Natural killer cell (primary cell): ENCODE measurements around the gene VPS37B. TPM values are rescaled to one million over a fixed set of nuclear protein-coding genes. Genes with fewer than 3 reads are reported as not detected.

ENCODE experiments used
- ATAC-seq, 3 donors: fragments of 150-1000 bp in 2 of 3; fragments of 200-7000 bp in 1 of 3; cut with Tn5 transposase; 1 replicate in 1 of 3; 2 replicates in 2 of 3; pipeline ENCODE4 v1.10.0; 2021; ENCODE audit warnings: mild to moderate bottlenecking in 2 of 3, moderate library complexity in 2 of 3
- DNase-seq, 2 donors: peaks; one replicate each; pipeline versions ENCODE4 v3.0.0 to v3.0.0-alpha.2; 2013 to 2021; ENCODE audit warnings: mixed read lengths in 1 of 2
- H3K27ac ChIP-seq: one replicate; pipeline ENCODE4 v1.5.1; 2013; ENCODE audit warnings: mild to moderate bottlenecking, low read length
- H3K27me3 ChIP-seq: one replicate; pipeline ENCODE4 v1.6.1; 2013; ENCODE audit warnings: low read length; ENCODE audit not compliant: control insufficient read depth, insufficient read depth
- H3K36me3 ChIP-seq: one replicate; pipeline ENCODE4 v1.6.1; 2013; ENCODE audit warnings: low read length; ENCODE audit not compliant: control insufficient read depth, insufficient read depth
- H3K4me1 ChIP-seq: one replicate; pipeline ENCODE4 v1.6.1; 2013; ENCODE audit warnings: low read length; ENCODE audit not compliant: control insufficient read depth, insufficient read depth
- H3K4me3 ChIP-seq: one replicate; pipeline ENCODE4 v1.5.1; 2013; ENCODE audit warnings: low read length
- H3K9me3 ChIP-seq: one replicate; pipeline ENCODE4 v1.6.1; 2013; ENCODE audit warnings: low read length; ENCODE audit not compliant: control insufficient read depth, insufficient read depth
- H3K27ac Mint-ChIP-seq, 2 donors: one replicate each; pipeline ENCODE4 v1.8.0; 2022; ENCODE audit warnings: mild to moderate bottlenecking in 2 of 2, mixed read lengths in 2 of 2, moderate library complexity in 1 of 2
- H3K27me3 Mint-ChIP-seq, 2 donors: one replicate each; pipeline ENCODE4 v1.8.0; 2022; ENCODE audit warnings: low read depth in 2 of 2, mixed read lengths in 2 of 2
- H3K36me3 Mint-ChIP-seq: one replicate; pipeline ENCODE4 v1.8.0; 2022; ENCODE audit warnings: mixed read lengths
- H3K4me1 Mint-ChIP-seq, 2 donors: one replicate each; pipeline ENCODE4 v1.8.0; 2022; ENCODE audit warnings: mixed read lengths in 2 of 2
- H3K4me3 Mint-ChIP-seq: one replicate; pipeline ENCODE4 v1.8.0; 2022; ENCODE audit warnings: mild to moderate bottlenecking, moderate library complexity, mixed read lengths
- H3K9me3 Mint-ChIP-seq, 2 donors: one replicate each; pipeline ENCODE4 v1.8.0; 2022; ENCODE audit warnings: mixed read lengths in 2 of 2
- WGBS: methylation state at CpG from one replicate; pipeline ENCODE4 v1.1.7; 2013; ENCODE audit warnings: missing lambda C conversion rate; ENCODE audit not compliant: insufficient coverage; 5-methylcytosine and 5-hydroxymethylcytosine counted together
- intact Hi-C: fragments of 100-400 bp; cut with micrococcal nuclease; formaldehyde crosslinking; loops from one replicate; pipeline ENCODE4 v1.14.2; 2022
- total RNA-seq, 4 donors: library from RNA; stranded (reverse); fragments of 120-200 nt in 1 of 4; gene quantifications; one replicate each; pipeline versions ENCODE4 v1.2.3 to v1.2.4, GENCODE V29; 2013 to 2022
- TF ChIP-seq, protein P1 (sequence below): fragments of 200-600 bp; IDR thresholded peaks from one replicate; pipeline ENCODE4 v1.8.0; 2022; ENCODE audit warnings: antibody characterized with exemption

VPS37B gene
- total RNA-seq, 3 donors from 2014 or later (not counting 1 experiment from before 2014, with no cell fraction given) = 142 to 167 (median 165) TPM

DNA sequence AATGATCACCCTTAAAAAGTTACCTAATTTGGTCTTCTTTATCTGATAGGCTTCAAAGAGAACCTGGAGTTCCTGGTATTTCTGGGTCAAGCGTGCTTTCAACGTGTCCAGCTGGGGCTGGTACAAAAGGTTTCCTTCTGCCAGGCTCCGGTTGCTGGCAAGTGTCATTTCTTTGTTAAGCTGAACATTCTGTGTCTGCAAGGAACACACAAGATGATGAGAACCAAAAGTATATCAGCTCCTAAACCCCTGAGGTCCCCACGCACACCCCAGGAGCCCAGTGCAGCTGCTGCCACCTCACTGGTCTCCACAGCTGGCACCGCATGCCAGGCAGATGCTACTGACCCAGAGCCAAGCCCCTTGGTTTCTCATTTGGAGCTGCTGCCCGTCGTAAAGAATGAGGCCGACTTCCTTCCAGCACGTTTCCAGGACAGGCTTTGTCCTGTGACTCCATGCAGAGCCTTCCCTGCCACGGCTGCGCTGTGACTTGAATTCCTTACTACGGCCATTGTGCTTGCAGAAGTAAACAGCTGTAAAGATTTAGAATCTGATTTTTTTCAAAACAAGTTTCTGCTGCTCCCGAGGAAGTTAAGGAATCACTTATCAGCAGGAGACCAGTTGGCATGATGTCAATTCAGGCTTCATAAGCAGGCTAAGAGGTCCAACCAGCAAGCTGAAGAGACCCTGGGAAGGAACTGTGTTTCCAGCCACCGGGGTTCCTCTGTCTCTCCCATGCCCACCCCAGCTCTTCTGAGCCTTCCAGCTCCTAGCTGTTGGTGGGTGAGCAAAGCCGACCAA lies 24.9 kb downstream of the VPS37B start:
- Histone ChIP-seq H3K9me3 (no peaks in the 10 kb centered on the region), H3K4me1 (peaks cover 72% of the 10 kb centered on the region), H3K4me3 (peak overlapping the region; percentile 36), H3K27me3 (no peaks in the 10 kb centered on the region), H3K36me3 (peaks cover 47% of the 10 kb centered on the region), H3K27ac (peak overlapping the region; percentile 75)
- H3K4me1 Mint-ChIP-seq = peaks cover 72 to 77% of the 10 kb centered on the region in 2 donors
- ATAC-seq = no peak
- no peaks in the 10 kb centered on the region for H3K27me3 Mint-ChIP-seq
- H3K36me3 Mint-ChIP-seq = no peaks in the 10 kb centered on the region
- WGBS = 36% methylated on average over 15 of the region's 15 CpGs
- intact Hi-C loops = no loop called here
- peak overlapping the region; percentile 87 for H3K4me3 Mint-ChIP-seq
- no peaks in the 10 kb centered on the region for H3K9me3 Mint-ChIP-seq
- no peak for DNase-seq
- TF ChIP-seq, protein P1, sequence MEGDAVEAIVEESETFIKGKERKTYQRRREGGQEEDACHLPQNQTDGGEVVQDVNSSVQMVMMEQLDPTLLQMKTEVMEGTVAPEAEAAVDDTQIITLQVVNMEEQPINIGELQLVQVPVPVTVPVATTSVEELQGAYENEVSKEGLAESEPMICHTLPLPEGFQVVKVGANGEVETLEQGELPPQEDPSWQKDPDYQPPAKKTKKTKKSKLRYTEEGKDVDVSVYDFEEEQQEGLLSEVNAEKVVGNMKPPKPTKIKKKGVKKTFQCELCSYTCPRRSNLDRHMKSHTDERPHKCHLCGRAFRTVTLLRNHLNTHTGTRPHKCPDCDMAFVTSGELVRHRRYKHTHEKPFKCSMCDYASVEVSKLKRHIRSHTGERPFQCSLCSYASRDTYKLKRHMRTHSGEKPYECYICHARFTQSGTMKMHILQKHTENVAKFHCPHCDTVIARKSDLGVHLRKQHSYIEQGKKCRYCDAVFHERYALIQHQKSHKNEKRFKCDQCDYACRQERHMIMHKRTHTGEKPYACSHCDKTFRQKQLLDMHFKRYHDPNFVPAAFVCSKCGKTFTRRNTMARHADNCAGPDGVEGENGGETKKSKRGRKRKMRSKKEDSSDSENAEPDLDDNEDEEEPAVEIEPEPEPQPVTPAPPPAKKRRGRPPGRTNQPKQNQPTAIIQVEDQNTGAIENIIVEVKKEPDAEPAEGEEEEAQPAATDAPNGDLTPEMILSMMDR = no peak
- peak overlapping the region; percentile 74 to 89 for H3K27ac Mint-ChIP-seq

DNA sequence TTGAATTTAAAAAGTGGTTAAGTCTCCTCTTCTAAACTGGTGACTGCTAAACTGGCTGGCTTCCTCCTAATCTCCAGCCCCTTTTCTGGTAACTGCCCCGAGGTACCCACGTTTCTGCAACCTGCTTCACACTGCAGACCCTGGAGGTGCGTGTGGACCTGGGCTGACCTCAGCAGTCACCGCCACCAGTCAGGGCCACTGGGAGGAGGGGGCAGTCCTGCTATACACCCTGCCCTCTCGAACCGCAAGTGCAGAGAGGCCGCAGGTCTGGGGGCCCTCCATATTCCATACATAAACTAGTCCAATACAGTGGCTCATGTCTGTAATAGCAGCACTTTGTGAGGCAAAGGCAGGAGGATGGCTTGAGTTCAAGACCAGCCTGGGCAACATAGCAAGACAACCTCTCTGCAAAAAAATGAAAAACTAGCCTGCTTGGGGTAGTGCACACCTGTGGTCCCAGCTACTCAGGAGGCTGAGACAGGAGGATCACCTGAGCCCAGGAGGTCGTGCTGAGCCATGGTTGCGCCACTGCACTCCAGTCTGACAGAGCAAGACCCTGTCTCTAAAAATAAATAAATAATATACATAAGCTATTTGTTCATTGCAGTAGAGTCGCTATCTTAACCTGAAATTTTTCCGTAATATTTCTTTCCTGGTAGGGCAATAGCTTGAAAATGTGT lies 25.6 kb downstream of the VPS37B start:
- H3K4me3 ChIP-seq = no peak overlapping the region
- Mint-ChIP-seq H3K27ac (peak overlapping the region; percentile 74 to 89), H3K36me3 (no peaks in the 10 kb centered on the region), H3K27me3 (no peaks in the 10 kb centered on the region), H3K4me3 (peak overlapping the region; percentile 87), H3K9me3 (no peaks in the 10 kb centered on the region), H3K4me1 (peaks cover 64 to 69% of the 10 kb centered on the region in 2 donors)
- peaks cover 66% of the 10 kb centered on the region for H3K4me1 ChIP-seq
- TF ChIP-seq, protein P1 = no peak
- peak overlapping the region; percentile 75 for H3K27ac ChIP-seq
- 88% methylated on average over 10 of the region's 11 CpGs for WGBS
- H3K27me3 ChIP-seq = no peaks in the 10 kb centered on the region
- H3K36me3 ChIP-seq = peaks cover 55% of the 10 kb centered on the region
- intact Hi-C loops = no loop called here
- DNase-seq = no peak
- ATAC-seq = no peak
- H3K9me3 ChIP-seq = no peaks in the 10 kb centered on the region

DNA sequence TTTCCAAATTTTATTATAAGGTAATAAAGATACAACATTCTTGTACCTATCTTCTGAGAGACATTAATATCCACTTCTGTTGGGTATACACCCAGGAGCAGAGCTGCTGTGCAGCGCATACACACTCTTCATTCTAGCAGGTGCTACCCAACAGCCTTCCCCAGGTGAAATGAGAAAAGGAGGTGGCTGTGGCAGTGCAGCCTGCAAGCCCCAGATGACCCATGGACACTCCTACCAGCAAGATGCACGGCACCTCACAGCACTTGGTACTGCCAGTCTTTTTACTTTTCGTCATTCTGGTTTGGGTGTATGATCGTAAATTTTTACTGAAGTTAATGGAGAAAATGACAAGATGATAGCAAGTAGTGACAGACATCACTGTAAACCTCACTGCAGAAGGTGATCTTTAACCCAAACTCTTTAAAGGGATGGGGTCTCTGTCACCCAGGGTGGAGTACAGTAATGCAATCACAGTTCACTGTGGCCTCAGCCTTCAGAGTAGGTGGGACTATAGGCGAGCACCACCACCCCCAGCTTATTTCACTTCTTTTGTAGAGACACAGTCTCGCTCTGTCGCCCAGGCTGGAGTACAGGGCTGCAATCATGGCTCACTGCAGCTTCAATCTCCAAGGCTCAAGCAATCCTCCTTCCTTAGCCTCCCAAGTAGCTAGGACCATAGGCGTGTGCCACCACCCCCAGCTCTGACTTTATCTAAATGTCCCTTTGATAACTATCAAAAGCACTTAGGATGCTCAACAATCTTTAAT lies 26.5 kb downstream of the VPS37B start:
- intact Hi-C loops = no loop called here
- no peaks in the 10 kb centered on the region for H3K27me3 ChIP-seq
- no peak for DNase-seq
- no peak overlapping the region for H3K4me3 ChIP-seq
- Mint-ChIP-seq H3K27me3 (no peaks in the 10 kb centered on the region), H3K27ac (peak overlapping the region; percentile 44 to 74), H3K9me3 (no peaks in the 10 kb centered on the region), H3K4me1 (peaks cover 62 to 70% of the 10 kb centered on the region in 2 donors), H3K36me3 (no peaks in the 10 kb centered on the region), H3K4me3 (peak overlapping the region; percentile 67)
- H3K27ac ChIP-seq = no peak overlapping the region
- ATAC-seq = no peak
- peaks cover 63% of the 10 kb centered on the region for H3K36me3 ChIP-seq
- H3K4me1 ChIP-seq = peaks cover 57% of the 10 kb centered on the region
- no peaks in the 10 kb centered on the region for H3K9me3 ChIP-seq
- WGBS = 95% methylated on average over 7 of the region's 8 CpGs
- TF ChIP-seq, protein P1 = no peak
